SK-N-SH treated with all-trans-retinoic acid at 6 μM for 48 hours (cell line): ENCODE measurements around the gene SLC30A3.

Source experiments
- ATAC-seq: fragments of 200-7000 bp; cut with Tn5 transposase; 3 replicates; pipeline ENCODE4 v1.9.1; 2020; ENCODE audit warnings: mild to moderate bottlenecking, moderate library complexity
- BACH2 ChIP-seq: fragments of 250-450 bp; sonication (Bioruptor Pico); IDR thresholded peaks from 2 replicates; pipeline ENCODE4 v1.9.0; 2021; ENCODE audit warnings: mild to moderate bottlenecking, borderline replicate concordance
- CSDC2 ChIP-seq: fragments of 250-450 bp; sonication (Bioruptor Pico); IDR thresholded peaks from 2 replicates; pipeline ENCODE4 v1.5.0; 2020; ENCODE audit warnings: mild to moderate bottlenecking, moderate library complexity
- ESRRG ChIP-seq: fragments of 250-450 bp; sonication (Bioruptor Pico); IDR thresholded peaks from 2 replicates; pipeline ENCODE4 v1.6.1; 2021; ENCODE audit warnings: mild to moderate bottlenecking
- GLIS3 ChIP-seq: fragments of 250-450 bp; sonication (Bioruptor Pico); IDR thresholded peaks from 2 replicates; pipeline ENCODE4 v1.5.0; 2020; ENCODE audit warnings: mild to moderate bottlenecking, moderate library complexity
- ISL1 ChIP-seq: fragments of 250-450 bp; sonication (Bioruptor Pico); IDR thresholded peaks from 2 replicates; pipeline ENCODE4 v2.1.2; 2022; ENCODE audit warnings: mild to moderate bottlenecking, moderate library complexity
- RARB ChIP-seq: fragments of 250-450 bp; sonication (Bioruptor Pico); IDR thresholded peaks from 2 replicates; pipeline ENCODE4 v1.8.0; 2021; ENCODE audit warnings: mild to moderate bottlenecking, moderate library complexity
- SNAI2 ChIP-seq: fragments of 250-450 bp; sonication (Bioruptor Pico); IDR thresholded peaks from 2 replicates; pipeline ENCODE4 v1.5.0; 2020; ENCODE audit warnings: mild to moderate bottlenecking, moderate library complexity
- TCF4 ChIP-seq: fragments of 250-450 bp; sonication (Bioruptor Pico); IDR thresholded peaks from 2 replicates; pipeline ENCODE4 v1.8.0; 2021; ENCODE audit warnings: mild to moderate bottlenecking, moderate library complexity, borderline replicate concordance
- TOX ChIP-seq: fragments of 250-450 bp; sonication (Bioruptor Pico); IDR thresholded peaks from 2 replicates; pipeline ENCODE4 v1.8.0; 2021; ENCODE audit warnings: mild to moderate bottlenecking, moderate library complexity, borderline replicate concordance
- ZC3H10 ChIP-seq: fragments of 250-450 bp; sonication (Bioruptor Pico); IDR thresholded peaks from 2 replicates; pipeline ENCODE4 v1.5.1; 2021; ENCODE audit warnings: mild to moderate bottlenecking, moderate library complexity
- ZFP3 ChIP-seq: fragments of 250-450 bp; sonication (Bioruptor Pico); IDR thresholded peaks from 2 replicates; pipeline ENCODE4 v1.5.0; 2020; ENCODE audit warnings: mild to moderate bottlenecking, moderate library complexity
- ZFP30 ChIP-seq: fragments of 450-650 bp; formaldehyde crosslinking; IDR thresholded peaks from 2 replicates; pipeline ENCODE4 v1.5.0; 2022; ENCODE audit warnings: mild to moderate bottlenecking, moderate library complexity
- ZNF565 ChIP-seq: fragments of 450-650 bp; formaldehyde crosslinking; conservative IDR thresholded peaks from 2 replicates; pipeline ENCODE4 v1.5.0; 2020; ENCODE audit warnings: low read depth, mild to moderate bottlenecking, moderate library complexity
- ZNF70 ChIP-seq: fragments of 450-650 bp; formaldehyde crosslinking; IDR thresholded peaks from 2 replicates; pipeline ENCODE4 v1.5.0; 2020; ENCODE audit warnings: mild to moderate bottlenecking, moderate library complexity
- ZNF8 ChIP-seq: fragments of 450-650 bp; formaldehyde crosslinking; IDR thresholded peaks from 2 replicates; pipeline ENCODE4 v1.5.0; 2020; ENCODE audit warnings: mild to moderate bottlenecking, moderate library complexity
- TF ChIP-seq, protein P1 (sequence below): fragments of 250-450 bp; sonication (Bioruptor Pico); IDR thresholded peaks from 2 replicates; pipeline ENCODE4 v1.5.0; 2020; ENCODE audit warnings: mild to moderate bottlenecking, moderate library complexity
- TF ChIP-seq, protein P2 (sequence below): fragments of 250-450 bp; sonication (Bioruptor Pico); IDR thresholded peaks from 2 replicates; pipeline ENCODE4 v1.8.0; 2020; ENCODE audit warnings: mild to moderate bottlenecking, moderate library complexity, borderline replicate concordance
- TF ChIP-seq, protein P3 (sequence below): fragments of 250-450 bp; sonication (Bioruptor Pico); IDR thresholded peaks from 2 replicates; pipeline ENCODE4 v1.8.0; 2021; ENCODE audit warnings: low read depth, mild to moderate bottlenecking, moderate library complexity, borderline replicate concordance
- TF ChIP-seq, protein P4 (sequence below): fragments of 250-450 bp; sonication (Bioruptor Pico); IDR thresholded peaks from 2 replicates; pipeline ENCODE4 v1.5.1; 2021; ENCODE audit warnings: mild to moderate bottlenecking, moderate library complexity
- TF ChIP-seq, protein P5 (sequence below): fragments of 250-450 bp; sonication (Bioruptor Pico); IDR thresholded peaks from 2 replicates; pipeline ENCODE4 v1.5.1; 2020; ENCODE audit warnings: low read depth, mild to moderate bottlenecking, moderate library complexity

Gene SLC30A3

DNA sequence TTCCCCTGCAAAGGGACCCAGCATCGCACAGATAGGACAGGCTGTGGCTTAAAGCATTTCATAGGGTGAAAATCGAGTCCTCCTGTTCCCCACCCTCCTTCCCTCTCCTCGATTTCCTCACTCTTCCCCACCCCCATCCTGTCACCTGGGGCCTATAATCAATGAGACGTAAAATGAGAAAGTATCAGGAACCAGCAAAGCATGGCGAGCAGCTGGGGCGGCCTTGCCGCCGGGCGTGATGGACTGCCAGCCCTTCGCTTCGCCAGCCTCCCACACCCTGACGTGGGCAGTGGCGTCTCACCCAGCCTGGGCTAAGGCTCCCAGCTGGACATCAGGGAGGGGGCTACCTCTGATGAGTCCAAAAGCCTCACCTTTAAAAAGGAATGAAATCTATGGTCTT lies 11.1 kb downstream of the SLC30A3 start (continued):
- TF ChIP-seq, protein P1, sequence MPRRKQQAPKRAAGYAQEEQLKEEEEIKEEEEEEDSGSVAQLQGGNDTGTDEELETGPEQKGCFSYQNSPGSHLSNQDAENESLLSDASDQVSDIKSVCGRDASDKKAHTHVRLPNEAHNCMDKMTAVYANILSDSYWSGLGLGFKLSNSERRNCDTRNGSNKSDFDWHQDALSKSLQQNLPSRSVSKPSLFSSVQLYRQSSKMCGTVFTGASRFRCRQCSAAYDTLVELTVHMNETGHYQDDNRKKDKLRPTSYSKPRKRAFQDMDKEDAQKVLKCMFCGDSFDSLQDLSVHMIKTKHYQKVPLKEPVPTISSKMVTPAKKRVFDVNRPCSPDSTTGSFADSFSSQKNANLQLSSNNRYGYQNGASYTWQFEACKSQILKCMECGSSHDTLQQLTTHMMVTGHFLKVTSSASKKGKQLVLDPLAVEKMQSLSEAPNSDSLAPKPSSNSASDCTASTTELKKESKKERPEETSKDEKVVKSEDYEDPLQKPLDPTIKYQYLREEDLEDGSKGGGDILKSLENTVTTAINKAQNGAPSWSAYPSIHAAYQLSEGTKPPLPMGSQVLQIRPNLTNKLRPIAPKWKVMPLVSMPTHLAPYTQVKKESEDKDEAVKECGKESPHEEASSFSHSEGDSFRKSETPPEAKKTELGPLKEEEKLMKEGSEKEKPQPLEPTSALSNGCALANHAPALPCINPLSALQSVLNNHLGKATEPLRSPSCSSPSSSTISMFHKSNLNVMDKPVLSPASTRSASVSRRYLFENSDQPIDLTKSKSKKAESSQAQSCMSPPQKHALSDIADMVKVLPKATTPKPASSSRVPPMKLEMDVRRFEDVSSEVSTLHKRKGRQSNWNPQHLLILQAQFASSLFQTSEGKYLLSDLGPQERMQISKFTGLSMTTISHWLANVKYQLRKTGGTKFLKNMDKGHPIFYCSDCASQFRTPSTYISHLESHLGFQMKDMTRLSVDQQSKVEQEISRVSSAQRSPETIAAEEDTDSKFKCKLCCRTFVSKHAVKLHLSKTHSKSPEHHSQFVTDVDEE, result no peak
- TF ChIP-seq ZFP30 (CRISPR knock-in tag) (no peak), ZNF8 (no peak), ZFP3 (no peak)

DNA sequence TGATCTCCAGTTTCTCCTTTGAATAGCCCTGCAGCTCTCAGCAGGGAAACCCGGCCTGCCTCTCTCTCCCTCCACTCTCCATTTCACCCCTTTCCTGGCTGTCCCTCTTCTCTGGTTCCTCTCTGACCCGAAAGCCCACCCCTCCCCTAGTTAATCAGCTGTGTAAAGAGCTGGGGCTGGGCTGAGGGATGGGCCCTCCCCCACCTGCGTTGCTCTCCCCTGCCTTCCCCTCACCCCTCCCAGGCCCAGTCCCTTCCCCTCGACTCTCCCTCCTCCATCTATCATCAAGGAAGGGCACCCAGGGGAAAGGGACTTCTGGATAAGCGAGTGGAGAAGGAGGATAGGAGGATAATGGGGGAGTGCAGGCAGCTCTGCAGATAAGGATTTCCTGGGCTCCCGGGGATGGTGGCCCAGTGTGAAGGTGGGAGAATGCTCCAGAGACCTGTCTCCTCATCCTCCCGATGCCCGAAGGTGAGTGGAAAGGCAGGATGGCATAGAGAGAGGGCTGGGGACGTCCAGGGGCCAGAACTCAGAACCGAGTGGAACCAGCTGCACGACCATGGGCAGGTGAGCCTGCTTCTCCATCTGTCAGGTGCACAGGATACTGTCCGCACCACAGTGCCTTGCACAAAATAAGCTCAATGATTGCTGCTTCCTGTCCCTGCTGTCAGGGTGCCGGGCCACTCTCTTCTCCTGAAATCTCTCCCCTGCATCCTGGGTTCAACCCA lies 12.0 kb downstream of the SLC30A3 start:
- no peak for TF ChIP-seq ESRRG (CRISPR knock-in tag)
- no peak for TF ChIP-seq BACH2 (CRISPR knock-in tag)
- no peak for TF ChIP-seq ZFP3
- no peak for TF ChIP-seq ZNF565
- TF ChIP-seq, protein P2, sequence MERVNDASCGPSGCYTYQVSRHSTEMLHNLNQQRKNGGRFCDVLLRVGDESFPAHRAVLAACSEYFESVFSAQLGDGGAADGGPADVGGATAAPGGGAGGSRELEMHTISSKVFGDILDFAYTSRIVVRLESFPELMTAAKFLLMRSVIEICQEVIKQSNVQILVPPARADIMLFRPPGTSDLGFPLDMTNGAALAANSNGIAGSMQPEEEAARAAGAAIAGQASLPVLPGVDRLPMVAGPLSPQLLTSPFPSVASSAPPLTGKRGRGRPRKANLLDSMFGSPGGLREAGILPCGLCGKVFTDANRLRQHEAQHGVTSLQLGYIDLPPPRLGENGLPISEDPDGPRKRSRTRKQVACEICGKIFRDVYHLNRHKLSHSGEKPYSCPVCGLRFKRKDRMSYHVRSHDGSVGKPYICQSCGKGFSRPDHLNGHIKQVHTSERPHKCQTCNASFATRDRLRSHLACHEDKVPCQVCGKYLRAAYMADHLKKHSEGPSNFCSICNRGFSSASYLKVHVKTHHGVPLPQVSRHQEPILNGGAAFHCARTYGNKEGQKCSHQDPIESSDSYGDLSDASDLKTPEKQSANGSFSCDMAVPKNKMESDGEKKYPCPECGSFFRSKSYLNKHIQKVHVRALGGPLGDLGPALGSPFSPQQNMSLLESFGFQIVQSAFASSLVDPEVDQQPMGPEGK (CRISPR knock-in tag), result no peak
- TF ChIP-seq RARB, result no peak
- no peak for TF ChIP-seq ZNF8
- no peak for TF ChIP-seq ZC3H10 (CRISPR knock-in tag)
- no peak for TF ChIP-seq GLIS3 (CRISPR knock-in tag)
- TF ChIP-seq, protein P3, sequence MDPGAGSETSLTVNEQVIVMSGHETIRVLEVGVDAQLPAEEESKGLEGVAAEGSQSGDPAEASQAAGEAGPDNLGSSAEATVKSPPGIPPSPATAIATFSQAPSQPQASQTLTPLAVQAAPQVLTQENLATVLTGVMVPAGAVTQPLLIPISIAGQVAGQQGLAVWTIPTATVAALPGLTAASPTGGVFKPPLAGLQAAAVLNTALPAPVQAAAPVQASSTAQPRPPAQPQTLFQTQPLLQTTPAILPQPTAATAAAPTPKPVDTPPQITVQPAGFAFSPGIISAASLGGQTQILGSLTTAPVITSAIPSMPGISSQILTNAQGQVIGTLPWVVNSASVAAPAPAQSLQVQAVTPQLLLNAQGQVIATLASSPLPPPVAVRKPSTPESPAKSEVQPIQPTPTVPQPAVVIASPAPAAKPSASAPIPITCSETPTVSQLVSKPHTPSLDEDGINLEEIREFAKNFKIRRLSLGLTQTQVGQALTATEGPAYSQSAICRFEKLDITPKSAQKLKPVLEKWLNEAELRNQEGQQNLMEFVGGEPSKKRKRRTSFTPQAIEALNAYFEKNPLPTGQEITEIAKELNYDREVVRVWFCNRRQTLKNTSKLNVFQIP, result no peak
- no peak for TF ChIP-seq ZFP30 (CRISPR knock-in tag)
- no peak for TF ChIP-seq TCF4 (CRISPR knock-in tag)
- no peak for TF ChIP-seq CSDC2 (CRISPR knock-in tag)
- TF ChIP-seq, protein P4, sequence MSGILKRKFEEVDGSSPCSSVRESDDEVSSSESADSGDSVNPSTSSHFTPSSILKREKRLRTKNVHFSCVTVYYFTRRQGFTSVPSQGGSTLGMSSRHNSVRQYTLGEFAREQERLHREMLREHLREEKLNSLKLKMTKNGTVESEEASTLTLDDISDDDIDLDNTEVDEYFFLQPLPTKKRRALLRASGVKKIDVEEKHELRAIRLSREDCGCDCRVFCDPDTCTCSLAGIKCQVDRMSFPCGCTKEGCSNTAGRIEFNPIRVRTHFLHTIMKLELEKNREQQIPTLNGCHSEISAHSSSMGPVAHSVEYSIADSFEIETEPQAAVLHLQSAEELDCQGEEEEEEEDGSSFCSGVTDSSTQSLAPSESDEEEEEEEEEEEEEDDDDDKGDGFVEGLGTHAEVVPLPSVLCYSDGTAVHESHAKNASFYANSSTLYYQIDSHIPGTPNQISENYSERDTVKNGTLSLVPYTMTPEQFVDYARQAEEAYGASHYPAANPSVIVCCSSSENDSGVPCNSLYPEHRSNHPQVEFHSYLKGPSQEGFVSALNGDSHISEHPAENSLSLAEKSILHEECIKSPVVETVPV (CRISPR knock-in tag), result no peak
- TF ChIP-seq ISL1, result no peak
- TF ChIP-seq TOX (CRISPR knock-in tag), result no peak
- no peak for TF ChIP-seq SNAI2 (CRISPR knock-in tag)
- TF ChIP-seq, protein P5, sequence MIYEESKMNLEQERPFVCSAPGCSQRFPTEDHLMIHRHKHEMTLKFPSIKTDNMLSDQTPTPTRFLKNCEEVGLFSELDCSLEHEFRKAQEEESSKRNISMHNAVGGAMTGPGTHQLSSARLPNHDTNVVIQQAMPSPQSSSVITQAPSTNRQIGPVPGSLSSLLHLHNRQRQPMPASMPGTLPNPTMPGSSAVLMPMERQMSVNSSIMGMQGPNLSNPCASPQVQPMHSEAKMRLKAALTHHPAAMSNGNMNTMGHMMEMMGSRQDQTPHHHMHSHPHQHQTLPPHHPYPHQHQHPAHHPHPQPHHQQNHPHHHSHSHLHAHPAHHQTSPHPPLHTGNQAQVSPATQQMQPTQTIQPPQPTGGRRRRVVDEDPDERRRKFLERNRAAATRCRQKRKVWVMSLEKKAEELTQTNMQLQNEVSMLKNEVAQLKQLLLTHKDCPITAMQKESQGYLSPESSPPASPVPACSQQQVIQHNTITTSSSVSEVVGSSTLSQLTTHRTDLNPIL (CRISPR knock-in tag), result no peak
- ATAC-seq, result no peak

DNA sequence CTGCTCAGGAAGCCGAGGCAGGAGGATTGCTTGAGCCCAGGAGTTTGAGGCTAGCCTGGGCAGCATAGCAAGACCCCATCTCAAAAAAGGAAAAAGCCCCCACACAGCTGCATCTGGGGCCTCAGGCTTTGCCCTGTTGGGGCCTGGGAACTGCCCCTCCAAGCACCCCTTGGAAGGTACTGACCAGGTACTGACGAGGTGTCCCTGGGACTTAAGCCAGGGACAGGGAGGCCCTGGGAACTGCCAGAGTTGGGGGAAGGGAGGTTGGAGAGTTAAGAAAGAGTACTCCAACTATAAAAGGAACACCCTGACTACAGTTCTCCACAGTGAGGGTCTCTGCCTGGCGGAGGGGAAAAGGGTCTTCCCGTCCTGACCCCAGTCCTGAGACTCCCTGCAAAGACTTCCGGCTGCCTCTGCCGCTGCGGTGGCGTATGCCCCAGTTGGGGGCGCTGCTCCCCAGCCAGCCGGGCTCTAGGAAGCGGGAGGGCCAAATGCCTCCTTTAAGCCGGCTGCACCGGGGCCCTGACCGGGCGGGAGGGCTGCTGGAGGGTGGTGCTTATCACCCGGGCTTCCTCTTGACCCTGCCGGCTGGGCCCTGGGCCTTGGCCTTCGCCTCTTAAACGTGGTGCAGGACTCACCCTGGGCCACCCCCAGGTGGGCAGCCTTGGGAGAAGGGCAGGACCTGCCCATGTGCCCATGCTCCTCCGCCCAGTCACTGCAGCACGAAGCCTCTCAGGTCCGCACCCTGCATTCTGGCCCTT lies 12.8 kb downstream of the SLC30A3 start:
- peak; percentile 67 for ATAC-seq
- TF ChIP-seq TCF4 (CRISPR knock-in tag) (no peak), CSDC2 (CRISPR knock-in tag) (no peak), ZC3H10 (CRISPR knock-in tag) (no peak), ZNF70 (CRISPR knock-in tag) (no peak), ESRRG (CRISPR knock-in tag) (no peak), TOX (CRISPR knock-in tag) (no peak)
- TF ChIP-seq, protein P5 (CRISPR knock-in tag), result no peak
- TF ChIP-seq, all 23 proteins: peak for 0
